HG03558 (cell line): ENCODE results near the gene ZNF341.
"Not testable (repeated sequence)": the region's sequence is repeated elsewhere in the genome, so short reads cannot be mapped to it uniquely, and the experiment has no call there.

Experiments used
- ATAC-seq: cut with Tn5 transposase; IDR thresholded peaks from one replicate; pipeline ENCODE4 v1.9.1; 2021; ENCODE audit warnings: moderate number of reproducible peaks; ENCODE audit not compliant: unreplicated experiment; ENCODE audit errors: extremely low read depth

The ZNF341 gene

DNA sequence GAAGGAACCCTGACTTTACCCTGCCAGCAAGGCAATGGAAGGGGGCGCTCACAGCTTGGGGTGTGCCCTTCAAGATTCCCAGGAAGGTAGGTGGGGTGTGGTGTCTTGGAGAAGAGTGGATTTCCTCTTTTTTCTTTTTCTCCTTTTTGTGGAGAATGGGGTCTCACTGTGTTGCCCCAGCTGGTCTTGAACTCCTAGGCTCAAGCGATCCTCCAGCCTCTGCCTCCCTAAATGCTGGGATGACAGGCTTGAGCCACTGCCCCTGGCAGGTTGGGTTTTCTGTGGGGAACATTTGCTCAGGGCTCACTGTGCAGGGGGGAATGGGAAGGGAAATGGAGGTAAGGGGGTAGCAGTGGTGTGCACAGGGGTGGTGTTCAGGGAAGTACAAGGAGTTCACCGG is 4.0 kb upstream of the ZNF341 start:
- ATAC-seq: no peak

DNA sequence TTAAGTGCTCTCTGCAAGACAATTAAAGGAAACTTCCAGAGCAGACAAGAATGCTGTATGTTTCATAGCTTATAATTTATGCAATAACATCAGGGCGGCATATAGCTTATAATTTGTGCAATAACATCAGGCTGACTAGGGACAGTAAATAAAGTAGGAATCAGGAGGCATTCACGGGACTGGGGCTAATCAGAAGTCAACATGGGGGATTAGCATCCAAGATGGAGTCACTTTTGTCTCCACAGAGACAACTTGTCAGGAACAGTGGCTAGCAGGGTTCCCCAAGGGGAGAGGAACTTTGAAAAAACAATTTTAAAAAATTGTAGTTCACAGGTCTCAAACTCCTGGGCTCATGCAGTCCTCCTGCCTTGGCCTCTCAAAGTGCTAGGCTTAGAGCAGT is 3.3 kb upstream of the ZNF341 start:
- ATAC-seq: no peak

DNA sequence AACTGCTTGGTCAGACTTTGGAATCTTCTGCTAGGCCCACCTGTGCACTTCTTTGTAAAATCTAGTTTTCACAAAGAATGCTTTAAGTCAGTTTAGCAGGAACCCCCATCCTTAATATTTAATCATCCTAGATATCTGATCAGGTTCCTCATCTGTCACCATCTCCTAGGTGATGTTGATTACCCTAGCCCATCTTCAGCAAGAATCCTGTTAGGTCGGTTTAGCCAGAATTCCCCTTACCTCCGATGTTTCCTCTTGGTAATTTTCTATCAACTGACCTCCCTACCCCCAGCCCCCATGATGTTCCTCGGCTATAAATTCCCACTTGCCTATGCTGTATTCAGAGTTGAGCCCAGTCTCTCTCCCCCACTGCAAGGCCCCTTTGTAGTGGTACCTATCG is 2.7 kb upstream of the ZNF341 start:
- ATAC-seq: no peak

DNA sequence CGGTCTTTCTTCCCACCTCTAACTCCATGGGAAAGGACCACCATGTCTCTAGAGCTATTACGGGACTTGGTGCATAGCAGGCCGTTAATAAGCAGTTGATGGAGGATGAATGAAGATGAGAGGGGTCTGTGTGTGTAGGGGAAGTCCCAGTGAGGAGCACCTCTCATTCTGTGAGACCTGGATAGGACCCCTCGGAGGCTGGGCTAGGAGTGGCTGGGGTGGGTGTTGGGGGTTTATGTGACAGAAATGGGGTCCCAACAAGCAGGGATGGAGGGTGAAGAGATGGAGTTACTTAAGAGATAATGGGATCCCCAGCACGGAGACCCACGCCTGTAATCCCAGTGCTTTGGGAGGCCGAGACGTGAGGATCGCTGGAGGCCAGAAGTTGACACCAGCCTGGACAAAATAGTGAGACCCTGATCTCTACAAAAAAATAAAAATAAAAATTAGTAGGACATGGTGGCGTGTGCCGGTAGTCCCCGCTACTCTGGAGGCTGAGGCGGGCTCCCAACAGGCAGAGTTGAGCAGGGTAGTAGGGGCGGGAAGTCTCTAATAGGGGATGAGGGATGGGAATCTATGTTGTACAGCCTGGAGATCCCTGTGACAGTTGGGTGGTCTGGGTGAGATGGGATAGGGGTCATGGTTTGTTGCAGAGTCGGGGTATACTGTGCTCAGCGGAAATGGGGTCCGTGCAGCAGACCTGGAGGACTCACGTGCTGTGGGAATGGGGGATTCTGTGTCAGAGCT is 677 bp upstream of the ZNF341 start:
- no peak for ATAC-seq

DNA sequence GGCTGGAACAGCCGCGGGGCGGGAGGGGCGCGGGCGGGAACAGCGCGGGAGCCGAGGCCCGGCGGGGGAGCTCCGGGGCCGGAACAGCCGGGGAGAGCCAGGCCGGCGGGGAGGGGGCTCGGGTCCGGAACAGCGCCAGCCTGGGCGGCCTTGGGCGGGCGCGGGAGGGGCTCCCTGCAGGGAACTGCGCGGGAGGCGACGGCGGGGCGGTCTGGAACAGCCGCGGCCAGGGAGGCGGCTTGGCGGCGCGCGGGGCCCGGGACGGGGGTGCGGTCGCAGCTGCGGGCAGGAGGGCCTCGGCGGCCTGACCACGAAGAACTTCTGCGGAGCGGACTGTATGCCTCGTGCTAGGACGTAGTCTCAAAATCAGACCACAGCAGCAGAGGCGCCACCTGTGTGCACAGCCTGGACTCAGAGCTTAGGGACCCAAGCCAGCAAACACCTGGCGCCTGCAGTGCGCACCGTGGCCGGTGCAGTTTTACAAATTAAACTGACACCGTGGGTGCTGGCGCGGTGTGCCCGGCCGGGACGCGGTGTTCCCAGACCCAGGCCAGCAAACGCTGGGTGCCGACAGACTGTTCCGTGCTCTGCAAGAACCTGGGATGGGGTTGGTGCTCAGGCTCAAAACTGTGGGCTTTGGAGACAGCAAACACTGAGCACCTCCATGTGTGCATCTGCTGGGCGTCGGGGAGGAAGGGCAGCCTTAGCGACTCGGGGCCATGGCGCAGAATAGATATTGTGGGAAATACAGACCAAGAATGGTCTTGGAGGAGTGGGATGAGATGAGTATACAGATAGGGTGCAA is 572 bp downstream of the ZNF341 start:
- ATAC-seq: peak; percentile 26

DNA sequence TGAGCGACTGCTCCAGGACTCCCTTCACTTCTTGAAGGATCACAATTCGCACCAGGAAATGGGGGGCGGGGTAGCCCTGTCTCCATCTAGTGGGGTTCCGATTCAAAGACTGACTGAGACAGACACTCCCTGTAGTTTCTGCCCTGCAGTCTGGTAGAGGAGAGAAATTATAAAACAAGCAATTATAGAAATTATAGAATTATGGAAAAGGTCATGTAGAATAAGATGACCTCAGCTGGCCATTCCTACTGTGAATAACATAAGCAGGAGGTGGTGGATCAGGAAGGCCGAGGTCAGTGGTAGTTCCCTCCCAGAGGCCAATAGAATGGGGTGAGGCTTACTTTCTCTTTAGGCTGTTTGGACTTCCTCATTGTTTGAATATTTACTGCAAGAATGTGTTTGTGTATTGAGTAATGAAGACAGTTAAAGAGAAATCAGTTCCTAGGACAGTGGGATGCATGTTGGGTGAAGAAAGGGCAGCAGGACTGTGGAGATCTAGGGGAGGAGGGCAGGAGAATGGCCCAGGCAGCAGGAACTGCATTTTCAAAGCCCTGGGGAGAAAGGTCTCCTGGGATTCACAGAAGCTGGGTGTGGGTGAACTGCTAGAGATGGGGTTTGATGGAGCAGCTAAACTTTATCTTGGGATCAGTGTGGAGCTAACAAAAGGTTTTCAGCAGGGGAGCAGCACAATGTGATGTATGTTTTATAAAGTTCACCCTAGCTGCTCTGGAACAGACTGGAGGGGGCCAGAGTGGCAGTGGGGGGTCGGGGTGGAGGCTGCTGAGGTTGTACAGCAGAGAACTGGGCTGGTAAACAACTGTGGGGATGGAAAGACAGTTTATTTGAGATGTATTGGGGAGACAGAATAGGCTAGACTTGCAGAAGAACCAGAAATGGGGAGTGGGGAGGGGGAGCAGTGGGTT is 2.1 kb downstream of the ZNF341 start:
- ATAC-seq: no peak

DNA sequence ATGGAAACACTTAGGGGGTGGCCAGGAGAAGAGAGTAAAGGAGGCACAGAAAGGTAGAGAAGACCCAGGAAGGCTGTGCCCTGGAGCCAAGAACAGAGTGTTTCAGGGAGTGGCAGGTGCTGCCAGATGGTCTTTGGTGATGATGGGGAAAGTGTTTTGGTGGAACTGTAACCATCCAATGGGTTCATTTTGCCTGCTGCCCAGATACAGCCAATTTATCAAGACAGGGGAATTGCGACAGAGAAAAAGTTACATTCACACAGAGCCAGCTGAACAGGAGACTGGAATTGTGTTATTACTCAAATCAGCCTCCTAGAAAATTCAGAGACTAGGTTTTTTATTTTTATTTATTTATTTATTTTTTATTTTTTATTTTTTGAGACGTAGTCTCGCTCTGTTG is 5.2 kb downstream of the ZNF341 start:
- ATAC-seq: no peak

DNA sequence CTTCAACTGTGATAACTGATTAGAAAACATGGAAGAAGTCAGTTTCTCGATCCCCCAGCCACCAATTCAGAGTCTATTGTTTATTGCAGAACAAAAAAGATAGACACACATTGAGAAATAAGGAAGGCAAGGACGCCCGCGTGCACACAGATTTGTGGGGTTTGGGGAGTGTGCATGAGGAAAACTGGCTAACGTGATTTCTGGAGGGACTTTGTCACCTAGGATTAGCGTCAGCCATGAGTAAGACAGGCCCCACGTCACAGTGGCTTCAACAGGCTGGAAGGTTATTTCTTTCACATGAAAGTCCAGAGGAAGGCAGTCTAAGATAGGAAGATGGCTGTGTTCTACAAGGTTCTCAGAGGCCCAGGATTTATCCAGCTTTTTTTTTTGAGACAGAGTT is 7.7 kb downstream of the ZNF341 start:
- no peak for ATAC-seq

DNA sequence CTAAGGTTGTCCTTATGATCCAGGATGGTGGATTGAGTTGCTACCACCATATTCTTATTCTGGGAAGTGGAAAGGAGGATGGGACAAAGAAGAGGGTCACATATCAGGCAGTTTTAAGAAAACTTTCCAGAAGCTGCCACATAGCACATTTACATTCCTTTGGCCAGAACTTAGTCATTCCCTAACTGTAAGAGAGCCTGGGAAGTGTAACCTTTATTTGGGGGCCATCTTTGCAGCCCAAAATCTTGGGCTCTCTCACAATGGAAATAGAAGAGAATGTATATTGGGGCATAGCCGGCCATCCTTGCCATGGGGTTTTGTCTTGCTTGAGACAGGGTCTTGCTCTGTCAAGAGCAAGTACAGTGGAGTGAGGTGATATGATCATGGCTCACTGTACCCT is 8.4 kb downstream of the ZNF341 start:
- ATAC-seq: no peak

DNA sequence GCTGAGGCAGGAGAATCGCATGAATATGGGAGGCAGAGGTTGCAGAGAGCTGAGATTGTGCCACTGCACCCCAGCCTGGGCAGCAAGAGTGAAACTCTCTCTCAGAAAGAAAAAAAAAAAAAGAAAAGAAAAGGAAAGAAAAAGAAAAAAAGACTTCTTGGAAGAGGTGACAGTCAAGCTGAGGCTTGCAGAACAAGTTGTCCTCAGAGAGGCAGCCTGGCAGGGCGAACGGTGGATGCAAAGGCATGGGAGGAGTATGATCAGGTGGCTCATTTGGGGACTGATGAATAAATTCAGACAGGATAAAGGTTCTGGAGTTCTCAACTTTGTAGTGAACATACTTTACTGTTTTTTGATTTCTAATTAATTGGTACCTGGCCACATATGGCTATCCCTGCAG is 12.4 kb downstream of the ZNF341 start:
- no peak for ATAC-seq

DNA sequence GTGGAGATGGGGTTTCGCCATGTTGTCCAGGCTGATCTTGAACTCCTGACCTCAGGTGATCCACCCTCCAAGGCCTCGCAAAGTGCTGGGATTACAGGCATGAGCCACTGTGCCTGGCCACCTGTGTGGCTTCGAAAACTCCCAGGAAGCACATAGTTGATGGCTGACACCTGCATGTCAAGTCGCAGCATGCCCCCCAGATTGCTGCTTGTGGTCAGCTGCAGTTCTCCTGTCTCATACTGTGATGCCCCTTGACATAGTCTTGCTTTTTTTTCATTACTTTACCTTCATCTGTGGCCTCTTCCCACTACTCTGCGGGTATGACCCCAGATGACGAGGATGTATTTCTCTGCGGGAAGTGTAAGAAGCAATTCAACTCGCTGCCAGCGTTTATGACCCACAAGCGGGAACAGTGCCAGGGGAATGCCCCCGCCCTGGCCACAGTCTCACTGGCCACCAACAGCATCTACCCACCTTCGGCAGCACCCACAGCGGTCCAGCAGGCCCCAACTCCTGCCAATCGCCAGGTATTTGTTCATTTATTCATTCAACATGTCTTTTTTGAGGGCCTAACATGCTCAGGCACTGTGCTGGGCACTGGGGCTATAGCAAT is 13.1 kb downstream of the ZNF341 start:
- ATAC-seq: no peak

DNA sequence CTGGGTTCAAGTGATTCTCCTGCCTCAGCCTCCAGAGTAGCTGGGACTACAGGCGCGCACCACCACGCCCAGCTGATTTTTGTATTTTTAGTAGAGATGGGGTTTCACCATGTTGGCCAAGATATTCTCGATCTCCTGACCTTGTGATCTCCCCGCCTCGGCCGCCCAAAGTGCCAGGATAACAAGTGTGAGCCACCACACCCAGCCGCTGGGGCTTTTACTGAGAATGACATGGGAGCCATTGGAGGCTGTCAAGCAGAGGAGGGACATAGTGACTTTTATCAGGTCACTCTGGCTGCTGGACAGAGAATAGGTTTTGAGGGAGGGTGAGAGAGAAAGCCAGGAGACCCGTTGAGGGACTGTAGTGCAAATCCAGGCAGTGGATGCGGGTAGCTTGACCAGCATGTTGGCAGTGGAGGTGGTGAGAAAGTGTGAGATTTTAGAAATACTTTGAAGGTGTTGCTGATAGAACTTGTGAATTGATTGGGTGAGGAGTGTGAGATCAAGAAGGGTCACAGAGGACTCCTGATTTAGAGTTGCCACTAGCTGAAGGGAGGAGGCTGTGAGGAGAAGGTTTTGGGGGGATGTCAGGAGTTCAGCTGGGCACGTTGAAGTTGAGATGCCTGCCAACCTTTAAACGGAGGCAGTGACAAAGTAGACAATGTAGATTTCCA is 14.7 kb downstream of the ZNF341 start:
- ATAC-seq: no peak

DNA sequence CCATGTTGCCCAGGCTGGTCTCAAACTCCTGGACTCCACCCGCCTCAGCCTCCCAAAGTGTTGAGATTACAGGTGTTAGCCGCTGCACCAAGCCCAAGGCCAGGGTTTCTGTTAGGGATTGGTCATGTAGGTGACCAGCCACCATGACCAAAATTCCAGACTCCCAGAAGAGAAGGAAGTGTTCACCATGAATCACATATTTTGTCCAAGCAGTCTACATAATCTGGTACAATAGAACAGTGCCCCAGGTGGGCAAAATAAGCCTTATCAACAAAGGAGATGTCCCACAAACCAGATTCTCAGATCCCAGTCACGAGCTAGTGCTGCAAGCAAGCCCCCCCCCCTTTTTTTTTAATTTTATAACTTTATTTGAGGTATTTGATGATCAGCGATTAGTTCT is 20.0 kb downstream of the ZNF341 start:
- ATAC-seq: no peak

DNA sequence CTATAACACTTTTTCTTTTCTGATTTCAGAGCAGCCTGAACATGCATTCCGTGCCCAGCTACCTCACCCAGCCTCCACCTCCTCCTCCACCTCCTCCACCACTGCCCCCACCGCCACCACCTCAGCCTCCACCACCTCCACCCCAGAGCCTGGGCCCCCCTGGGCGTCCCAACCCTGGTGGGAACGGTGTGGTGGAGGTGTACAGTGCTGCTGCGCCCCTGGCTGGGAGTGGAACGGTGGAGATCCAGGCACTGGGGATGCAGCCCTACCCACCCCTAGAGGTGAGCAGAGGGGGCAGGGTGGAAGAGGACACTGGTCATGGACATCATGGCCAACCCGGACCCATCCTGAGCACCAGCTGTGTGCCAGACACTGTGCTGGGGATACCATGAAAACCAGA is 21.3 kb downstream of the ZNF341 start:
- no peak for ATAC-seq

DNA sequence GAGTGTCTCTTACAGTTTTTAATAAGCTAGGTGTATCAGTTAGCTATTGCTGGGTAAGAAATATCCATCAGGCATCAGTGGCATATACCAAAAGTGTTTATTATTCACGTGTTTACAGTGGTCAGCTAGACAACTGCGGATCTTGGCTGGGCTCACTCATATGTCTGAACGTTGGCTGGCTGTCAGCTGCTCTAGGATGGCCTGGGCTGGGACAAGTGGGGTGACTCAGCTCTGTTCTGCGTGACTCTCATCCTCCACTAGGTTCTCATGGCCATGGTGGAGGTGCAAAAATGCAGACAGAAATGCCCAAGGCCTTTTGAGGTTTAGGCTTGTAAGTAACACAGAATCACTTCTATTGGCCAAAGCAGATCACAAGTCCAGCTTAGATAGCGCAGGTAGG is 22.0 kb downstream of the ZNF341 start:
- no peak for ATAC-seq

DNA sequence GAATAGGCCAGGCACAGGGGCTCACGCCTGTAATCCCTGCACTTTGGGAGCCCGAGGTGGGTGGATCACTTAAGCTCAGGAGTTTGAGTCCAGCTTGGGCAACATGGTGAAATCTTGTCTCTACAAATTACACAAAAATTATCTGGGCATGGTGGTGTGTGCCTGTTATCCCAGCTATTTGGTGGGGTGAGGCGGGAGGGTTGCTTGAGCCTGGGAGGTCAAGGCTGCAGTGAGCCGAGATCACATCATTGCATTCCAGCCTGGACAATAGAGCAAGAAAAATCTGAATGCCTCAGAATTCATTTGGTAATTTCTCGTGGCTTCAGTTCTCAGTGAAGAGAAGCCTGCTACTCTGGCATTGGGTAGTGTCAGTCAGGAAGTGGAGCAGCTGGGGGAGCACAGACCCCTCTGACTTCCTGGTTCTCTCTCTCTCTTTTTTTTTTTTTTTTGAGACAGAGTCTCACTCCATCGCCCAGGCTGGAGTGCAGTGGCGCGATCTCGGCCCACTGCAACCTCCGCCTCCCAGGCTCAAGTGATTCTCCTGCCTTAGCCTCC is 24.2 kb downstream of the ZNF341 start:
- ATAC-seq: not testable (repeated sequence)

DNA sequence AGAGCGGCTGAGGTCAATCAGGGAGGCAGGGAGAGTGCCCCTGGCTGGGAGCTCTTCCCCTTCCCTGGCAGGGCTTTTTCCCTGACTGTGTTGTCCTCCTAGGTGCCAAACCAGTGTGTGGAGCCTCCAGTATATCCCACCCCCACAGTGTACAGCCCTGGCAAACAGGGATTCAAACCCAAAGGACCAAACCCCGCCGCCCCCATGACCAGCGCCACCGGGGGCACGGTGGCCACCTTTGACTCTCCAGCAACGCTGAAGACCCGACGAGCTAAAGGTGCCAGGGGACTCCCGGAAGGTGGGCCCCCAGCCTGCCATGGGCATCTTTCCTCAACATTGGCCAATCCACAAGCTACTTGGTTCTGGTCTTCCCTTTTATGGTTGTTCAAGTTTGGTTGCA is 25.2 kb downstream of the ZNF341 start:
- ATAC-seq: no peak

DNA sequence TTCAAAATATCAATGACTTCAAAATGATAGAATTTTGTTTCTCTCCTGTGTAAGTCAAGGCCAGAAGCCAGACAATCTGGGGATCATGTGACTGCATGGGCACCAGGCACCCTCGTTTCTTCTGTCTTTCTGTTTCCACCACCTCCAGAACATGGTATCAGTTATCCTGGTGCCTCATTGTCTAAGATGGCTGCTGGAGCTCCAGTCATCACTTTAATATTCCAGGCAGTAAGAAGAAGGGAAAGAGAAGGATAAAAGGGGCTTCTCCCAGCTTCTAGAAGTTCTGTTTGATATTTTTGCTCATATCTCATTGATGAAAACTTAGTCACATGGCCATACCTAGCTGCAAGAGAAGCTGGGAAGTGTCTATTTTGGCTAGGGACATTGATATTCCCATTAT is 25.7 kb downstream of the ZNF341 start:
- no peak for ATAC-seq

DNA sequence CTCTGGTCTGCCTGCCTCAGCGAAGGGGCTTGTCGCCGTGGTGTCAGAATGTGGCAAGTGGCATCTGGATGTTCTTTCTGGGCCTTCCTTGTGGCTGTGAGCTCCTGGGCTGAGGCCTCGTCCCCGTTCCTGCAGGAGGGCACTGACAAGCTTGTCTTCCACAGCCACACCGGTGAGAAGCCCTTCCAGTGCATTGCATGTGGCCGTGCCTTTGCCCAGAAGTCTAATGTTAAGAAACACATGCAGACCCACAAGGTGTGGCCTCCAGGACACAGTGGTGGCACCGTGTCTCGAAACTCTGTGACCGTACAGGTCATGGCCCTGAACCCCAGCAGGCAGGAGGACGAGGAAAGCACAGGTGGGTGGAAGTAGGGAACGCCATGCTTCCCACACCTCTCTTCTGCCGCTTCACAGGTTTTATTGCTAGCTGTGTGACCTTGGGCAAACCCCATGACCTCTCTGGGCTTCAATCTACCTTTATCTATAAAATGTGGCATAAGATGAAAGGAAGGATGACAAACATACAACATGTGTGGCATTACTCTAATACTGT is 30.0 kb downstream of the ZNF341 start:
- no peak for ATAC-seq
